ENCODE measurements around the gene MALAT1.

Gene MALAT1

DNA sequence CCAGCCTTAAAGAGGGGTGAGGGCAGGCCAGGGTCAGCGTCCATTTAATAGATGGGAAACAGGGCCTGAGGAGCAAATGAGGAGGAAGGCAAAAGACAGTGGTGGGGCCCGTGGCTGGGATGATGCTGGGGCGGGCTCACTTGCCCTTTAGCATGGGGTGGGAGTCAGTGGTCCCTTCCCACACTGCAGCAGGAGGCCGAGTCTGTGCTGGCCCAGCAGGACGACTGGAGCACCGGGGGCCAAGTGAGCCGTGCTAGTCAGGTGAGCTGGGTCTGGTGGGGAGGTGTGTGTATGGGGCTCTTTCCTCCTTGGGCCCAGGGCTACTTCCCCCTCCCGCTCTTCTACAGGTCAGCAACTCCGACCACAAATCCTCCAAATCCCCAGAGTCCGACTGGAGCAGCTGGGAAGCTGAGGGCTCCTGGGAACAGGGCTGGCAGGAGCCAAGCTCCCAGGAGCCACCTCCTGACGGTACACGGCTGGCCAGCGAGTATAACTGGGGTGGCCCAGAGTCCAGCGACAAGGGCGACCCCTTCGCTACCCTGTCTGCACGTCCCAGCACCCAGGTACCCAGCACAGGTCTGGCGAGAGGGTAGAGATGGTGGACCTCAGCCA lies 38.9 kb downstream of the MALAT1 start:
- Histone ChIP-seq H3K4me1 (ENCODE audit: insufficient read depth, low read length, severe bottlenecking) (peaks cover 14% of the 10 kb centered on the region), H3K4me2 (ENCODE audit: low read length) (no peak overlapping the region), H3K36me3 (ENCODE audit: insufficient read depth, low read length) (peaks cover 18% of the 10 kb centered on the region), H3K9ac (ENCODE audit: low read length) (no peak overlapping the region), H3K79me2 (ENCODE audit: insufficient read depth, low read length) (no peaks in the 10 kb centered on the region), H3K27me3 (ENCODE audit: insufficient read depth, low read length) (no peaks in the 10 kb centered on the region), H3K9me2 (ENCODE audit: low read depth, low read length) (no peaks in the 10 kb centered on the region), H3K27ac (ENCODE audit: low read depth, low read length, poor library complexity, severe bottlenecking) (no peak overlapping the region), H3K4me3 (ENCODE audit: low read depth, low read length, poor library complexity, severe bottlenecking) (no peak overlapping the region), H3K9me3 (ENCODE audit: low read length) (no peaks in the 10 kb centered on the region), H4K20me1 (ENCODE audit: insufficient read depth, low read length) (no peaks in the 10 kb centered on the region), H3F3A (ENCODE audit: insufficient read depth, low read length) (no peaks in the 10 kb centered on the region), H2AFZ (ENCODE audit: low read length) (no peak overlapping the region)
- TF ChIP-seq EZH2 (IDR thresholded peaks at IDR 0.05; ENCODE audit: borderline replicate concordance, low read length): no peak
- TF ChIP-seq, protein P1, sequence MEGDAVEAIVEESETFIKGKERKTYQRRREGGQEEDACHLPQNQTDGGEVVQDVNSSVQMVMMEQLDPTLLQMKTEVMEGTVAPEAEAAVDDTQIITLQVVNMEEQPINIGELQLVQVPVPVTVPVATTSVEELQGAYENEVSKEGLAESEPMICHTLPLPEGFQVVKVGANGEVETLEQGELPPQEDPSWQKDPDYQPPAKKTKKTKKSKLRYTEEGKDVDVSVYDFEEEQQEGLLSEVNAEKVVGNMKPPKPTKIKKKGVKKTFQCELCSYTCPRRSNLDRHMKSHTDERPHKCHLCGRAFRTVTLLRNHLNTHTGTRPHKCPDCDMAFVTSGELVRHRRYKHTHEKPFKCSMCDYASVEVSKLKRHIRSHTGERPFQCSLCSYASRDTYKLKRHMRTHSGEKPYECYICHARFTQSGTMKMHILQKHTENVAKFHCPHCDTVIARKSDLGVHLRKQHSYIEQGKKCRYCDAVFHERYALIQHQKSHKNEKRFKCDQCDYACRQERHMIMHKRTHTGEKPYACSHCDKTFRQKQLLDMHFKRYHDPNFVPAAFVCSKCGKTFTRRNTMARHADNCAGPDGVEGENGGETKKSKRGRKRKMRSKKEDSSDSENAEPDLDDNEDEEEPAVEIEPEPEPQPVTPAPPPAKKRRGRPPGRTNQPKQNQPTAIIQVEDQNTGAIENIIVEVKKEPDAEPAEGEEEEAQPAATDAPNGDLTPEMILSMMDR (IDR thresholded peaks at IDR 0.05; ENCODE audit: low read length): no peak

DNA sequence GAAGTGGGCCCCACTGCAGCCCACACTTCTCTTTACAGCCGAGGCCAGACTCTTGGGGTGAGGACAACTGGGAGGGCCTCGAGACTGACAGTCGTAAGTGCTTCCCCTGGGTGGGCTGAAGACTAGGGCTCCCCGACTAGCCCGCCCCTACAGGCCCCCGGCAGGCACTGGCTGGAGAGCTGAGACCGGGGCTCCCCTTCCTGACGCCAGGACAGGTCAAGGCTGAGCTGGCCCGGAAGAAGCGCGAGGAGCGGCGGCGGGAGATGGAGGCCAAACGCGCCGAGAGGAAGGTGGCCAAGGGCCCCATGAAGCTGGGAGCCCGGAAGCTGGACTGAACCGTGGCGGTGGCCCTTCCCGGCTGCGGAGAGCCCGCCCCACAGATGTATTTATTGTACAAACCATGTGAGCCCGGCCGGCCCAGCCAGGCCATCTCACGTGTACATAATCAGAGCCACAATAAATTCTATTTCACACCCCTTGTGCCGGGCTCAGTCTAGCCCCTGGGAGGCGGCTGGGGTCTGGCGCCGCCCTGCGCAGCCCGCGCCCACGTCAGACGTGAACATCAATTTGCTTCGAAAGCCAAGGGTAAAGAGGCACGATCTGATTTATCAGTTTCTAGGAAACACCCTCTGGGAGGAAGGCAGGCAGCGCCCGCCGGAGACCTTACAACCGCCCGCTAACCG lies 39.5 kb downstream of the MALAT1 start:
- Histone ChIP-seq H3K36me3 (ENCODE audit: insufficient read depth, low read length) (peaks cover 11% of the 10 kb centered on the region; the same call in 1 of the 2 replicates), H3K9me3 (ENCODE audit: low read length) (no peaks in the 10 kb centered on the region), H3K4me2 (ENCODE audit: low read length) (no peak overlapping the region), H3K4me1 (ENCODE audit: insufficient read depth, low read length, severe bottlenecking) (peaks cover 14% of the 10 kb centered on the region), H3K27me3 (ENCODE audit: insufficient read depth, low read length) (no peaks in the 10 kb centered on the region), H3F3A (ENCODE audit: insufficient read depth, low read length) (no peaks in the 10 kb centered on the region), H3K79me2 (ENCODE audit: insufficient read depth, low read length) (no peaks in the 10 kb centered on the region), H2AFZ (ENCODE audit: low read length) (no peak overlapping the region), H3K9me2 (ENCODE audit: low read depth, low read length) (no peaks in the 10 kb centered on the region), H3K4me3 (ENCODE audit: low read depth, low read length, poor library complexity, severe bottlenecking) (no peak overlapping the region), H3K9ac (ENCODE audit: low read length) (no peak overlapping the region), H3K27ac (ENCODE audit: low read depth, low read length, poor library complexity, severe bottlenecking) (no peak overlapping the region), H4K20me1 (ENCODE audit: insufficient read depth, low read length) (no peaks in the 10 kb centered on the region)
- TF ChIP-seq, protein P1 (IDR thresholded peaks at IDR 0.05; ENCODE audit: low read length): no peak
- TF ChIP-seq EZH2 (IDR thresholded peaks at IDR 0.05; ENCODE audit: borderline replicate concordance, low read length): no peak

DNA sequence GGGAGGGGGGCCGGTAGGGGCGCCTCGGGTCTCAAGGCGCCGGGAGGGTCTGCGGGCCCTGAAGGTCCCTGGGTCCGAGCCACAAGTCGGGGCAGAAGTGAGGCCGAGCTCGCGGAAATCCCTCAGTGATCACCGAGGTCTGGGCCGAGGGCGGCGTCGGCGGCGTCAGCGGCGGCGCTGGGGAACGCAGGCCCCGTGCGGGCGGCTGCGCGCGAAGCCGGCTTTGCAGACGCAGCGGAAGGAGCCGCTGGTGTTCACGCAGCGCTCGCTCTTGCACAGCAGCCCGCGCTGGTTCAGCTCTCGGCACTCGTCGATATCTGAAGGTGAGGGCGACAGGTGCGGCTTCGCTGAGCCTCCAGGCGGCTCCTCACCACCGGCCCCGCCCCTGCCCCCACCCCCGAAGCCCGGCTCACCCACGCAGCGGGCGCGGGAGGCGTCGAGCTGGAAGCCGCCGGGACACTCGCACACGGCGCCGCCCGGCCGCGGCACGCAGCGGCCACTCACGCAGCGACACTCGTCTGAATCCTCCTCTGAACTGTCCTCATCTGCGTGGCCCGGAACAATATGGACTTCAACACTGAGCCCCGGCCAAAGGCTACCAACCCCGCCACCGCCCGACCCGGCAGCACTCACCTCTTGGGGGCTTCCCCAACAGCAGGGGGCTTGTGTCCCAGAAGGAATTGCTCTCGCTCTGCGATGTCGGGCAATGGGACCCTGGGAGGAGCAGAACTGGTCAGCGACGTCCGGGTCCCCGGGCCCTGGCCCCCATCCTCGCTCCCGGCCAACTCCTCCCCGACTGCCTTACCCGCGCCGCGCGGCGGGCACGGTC lies 40.3 kb downstream of the MALAT1 start:
- TF ChIP-seq, protein P1 (IDR thresholded peaks at IDR 0.05; ENCODE audit: low read length): no peak
- TF ChIP-seq EZH2 (IDR thresholded peaks at IDR 0.05; ENCODE audit: borderline replicate concordance, low read length): no peak
- no peaks in the 10 kb centered on the region for H3K79me2 ChIP-seq (ENCODE audit: insufficient read depth, low read length)
- H3K9me2 ChIP-seq (ENCODE audit: low read depth, low read length): no peaks in the 10 kb centered on the region
- H3K4me3 ChIP-seq (ENCODE audit: low read depth, low read length, poor library complexity, severe bottlenecking): peak overlapping the region; percentile 66
- H3K9ac ChIP-seq (ENCODE audit: low read length): peak overlapping the region; percentile 52; the same call in 1 of the 2 replicates
- no peaks in the 10 kb centered on the region for H3K27me3 ChIP-seq (ENCODE audit: insufficient read depth, low read length)
- peaks cover 14% of the 10 kb centered on the region for H3K4me1 ChIP-seq (ENCODE audit: insufficient read depth, low read length, severe bottlenecking)
- no peaks in the 10 kb centered on the region for H4K20me1 ChIP-seq (ENCODE audit: insufficient read depth, low read length)
- peak overlapping the region; percentile 69 for H3K4me2 ChIP-seq (ENCODE audit: low read length)
- H2AFZ ChIP-seq (ENCODE audit: low read length): no peak overlapping the region
- no peaks in the 10 kb centered on the region for H3K9me3 ChIP-seq (ENCODE audit: low read length)
- peaks cover 9% of the 10 kb centered on the region; the same call in 1 of the 2 replicates for H3K36me3 ChIP-seq (ENCODE audit: insufficient read depth, low read length)
- peak overlapping the region; percentile 39 for H3K27ac ChIP-seq (ENCODE audit: low read depth, low read length, poor library complexity, severe bottlenecking)
- H3F3A ChIP-seq (ENCODE audit: insufficient read depth, low read length): no peaks in the 10 kb centered on the region
